CD4-positive, alpha-beta T cell treated with Interleukin-2 at 100 ng/mL for 4 hours (primary cell): Measurements from ENCODE around the gene NR4A1.
A peak's percentile ranks its signal among the peaks of the same experiment; 100 is the strongest.

Experiments used
- DNase-seq: peaks from one replicate; pipeline ENCODE4 v3.0.0-alpha.2; 2020; ENCODE audit warnings: low spot score

NR4A1 gene

GRCh38 chr12:52041695-52042123 lies 9.5 kb upstream of the NR4A1 start:
- DNase-seq = peak; percentile 64

- DNase-seq = no peak
These were observed 8.4 kb upstream of the NR4A1 start for GRCh38 chr12:52042706-52043385.

GRCh38 chr12:52043386-52044212 lies 7.6 kb upstream of the NR4A1 start:
- no peak for DNase-seq

- no peak for DNase-seq
These were observed 6.8 kb upstream of the NR4A1 start for GRCh38 chr12:52044292-52044983.

GRCh38 chr12:52045794-52046199 lies 5.4 kb upstream of the NR4A1 start:
- no peak for DNase-seq

GRCh38 chr12:52046859-52047258 lies 4.4 kb upstream of the NR4A1 start:
- no peak for DNase-seq

GRCh38 chr12:52049286-52049685 lies 2.0 kb upstream of the NR4A1 start:
- no peak for DNase-seq

GRCh38 chr12:52049688-52050087 lies 1.6 kb upstream of the NR4A1 start:
- DNase-seq = no peak

- no peak for DNase-seq
These were observed 1.0 kb upstream of the NR4A1 start for GRCh38 chr12:52050116-52050757.

GRCh38 chr12:52052468-52053186 lies 1.4 kb downstream of the NR4A1 start:
- DNase-seq = no peak

- no peak for DNase-seq
These were observed 2.4 kb downstream of the NR4A1 start for GRCh38 chr12:52053536-52054209.

- no peak for DNase-seq
These were observed 3.1 kb downstream of the NR4A1 start for GRCh38 chr12:52054231-52054832.

- no peak for DNase-seq
These were observed 3.8 kb downstream of the NR4A1 start for GRCh38 chr12:52054833-52055730.

- DNase-seq = no peak
These were observed 4.8 kb downstream of the NR4A1 start for GRCh38 chr12:52055731-52056711.

- DNase-seq = no peak
These were observed 5.8 kb downstream of the NR4A1 start for GRCh38 chr12:52056801-52057637.

- DNase-seq = no peak
These were observed 6.7 kb downstream of the NR4A1 start for GRCh38 chr12:52057638-52058576.
